ENCODE results near the gene SHC2.

GRCh38 chr19:400976-401865 is 59.6 kb downstream of the SHC2 start:
- TF ChIP-seq POLR2A (IDR thresholded peaks at IDR 0.05) = no peak
- TF ChIP-seq, protein P1, sequence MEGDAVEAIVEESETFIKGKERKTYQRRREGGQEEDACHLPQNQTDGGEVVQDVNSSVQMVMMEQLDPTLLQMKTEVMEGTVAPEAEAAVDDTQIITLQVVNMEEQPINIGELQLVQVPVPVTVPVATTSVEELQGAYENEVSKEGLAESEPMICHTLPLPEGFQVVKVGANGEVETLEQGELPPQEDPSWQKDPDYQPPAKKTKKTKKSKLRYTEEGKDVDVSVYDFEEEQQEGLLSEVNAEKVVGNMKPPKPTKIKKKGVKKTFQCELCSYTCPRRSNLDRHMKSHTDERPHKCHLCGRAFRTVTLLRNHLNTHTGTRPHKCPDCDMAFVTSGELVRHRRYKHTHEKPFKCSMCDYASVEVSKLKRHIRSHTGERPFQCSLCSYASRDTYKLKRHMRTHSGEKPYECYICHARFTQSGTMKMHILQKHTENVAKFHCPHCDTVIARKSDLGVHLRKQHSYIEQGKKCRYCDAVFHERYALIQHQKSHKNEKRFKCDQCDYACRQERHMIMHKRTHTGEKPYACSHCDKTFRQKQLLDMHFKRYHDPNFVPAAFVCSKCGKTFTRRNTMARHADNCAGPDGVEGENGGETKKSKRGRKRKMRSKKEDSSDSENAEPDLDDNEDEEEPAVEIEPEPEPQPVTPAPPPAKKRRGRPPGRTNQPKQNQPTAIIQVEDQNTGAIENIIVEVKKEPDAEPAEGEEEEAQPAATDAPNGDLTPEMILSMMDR (IDR thresholded peaks at IDR 0.05) = no peak
- TF ChIP-seq POLR2AphosphoS5 (IDR thresholded peaks at IDR 0.05) = no peak

Data from stomach (tissue), 4 donors.